Measurements from ENCODE around the gene SFRP2.

Gene SFRP2

GRCh38 chr4:153788413-153789276 is at the start of gene SFRP2:
Gene SFRP2, minus strand, starts transcription at chr4:153789083. Its CDS starts 248 bp downstream, at chr4:153788835.
- DNase-seq = no peak

- DNase-seq = no peak
These were observed 49.7 kb upstream of the SFRP2 start for GRCh38 chr4:153838564-153838963.

GRCh38 chr4:153834901-153835300 is 46.0 kb upstream of the SFRP2 start:
- DNase-seq = no peak

GRCh38 chr4:153832720-153833287 is 43.9 kb upstream of the SFRP2 start:
- no peak for DNase-seq

GRCh38 chr4:153832054-153832453 is 43.2 kb upstream of the SFRP2 start:
- no peak for DNase-seq

GRCh38 chr4:153831245-153831644 is 42.4 kb upstream of the SFRP2 start:
- DNase-seq = no peak

GRCh38 chr4:153825691-153826090 is 36.8 kb upstream of the SFRP2 start:
- DNase-seq = no peak

- no peak for DNase-seq
These were observed 36.2 kb upstream of the SFRP2 start for GRCh38 chr4:153825126-153825525.

- DNase-seq = no peak
These were observed 35.6 kb upstream of the SFRP2 start for GRCh38 chr4:153824501-153824900.

GRCh38 chr4:153823483-153823882 is 34.6 kb upstream of the SFRP2 start:
- no peak for DNase-seq

- no peak for DNase-seq
These were observed 33.4 kb upstream of the SFRP2 start for GRCh38 chr4:153822316-153822715.

GRCh38 chr4:153817466-153817865 is 28.6 kb upstream of the SFRP2 start:
- DNase-seq = no peak

- DNase-seq = no peak
These were observed 27.7 kb upstream of the SFRP2 start for GRCh38 chr4:153816542-153816941.

- DNase-seq = no peak
These were observed 25.9 kb upstream of the SFRP2 start for GRCh38 chr4:153814789-153815188.

GRCh38 chr4:153809916-153810810 is 21.3 kb upstream of the SFRP2 start:
- DNase-seq = no peak

GRCh38 chr4:153809307-153809706 is 20.4 kb upstream of the SFRP2 start:
- no peak for DNase-seq

GRCh38 chr4:153808175-153808574 is 19.3 kb upstream of the SFRP2 start:
- no peak for DNase-seq

GRCh38 chr4:153806073-153806472 is 17.2 kb upstream of the SFRP2 start:
- no peak for DNase-seq

GRCh38 chr4:153804722-153805121 is 15.8 kb upstream of the SFRP2 start:
- DNase-seq = no peak

- no peak for DNase-seq
These were observed 10.8 kb upstream of the SFRP2 start for GRCh38 chr4:153799694-153800074.

GRCh38 chr4:153798901-153799693 is 10.2 kb upstream of the SFRP2 start:
- DNase-seq = no peak

GRCh38 chr4:153798420-153798819 is 9.5 kb upstream of the SFRP2 start:
- no peak for DNase-seq

GRCh38 chr4:153794006-153794405 is 5.1 kb upstream of the SFRP2 start:
- no peak for DNase-seq

Data from stimulated activated CD4-positive, alpha-beta T cell treated with anti-CD3 and anti-CD28 coated beads, Interleukin-4, amount 100 ng/mL, for 4 hours (primary cell).